HG03139 (cell line): ENCODE data around the gene MEX3C.

ENCODE experiments used
- ATAC-seq: cut with Tn5 transposase; IDR thresholded peaks from one replicate; pipeline ENCODE4 v1.9.1; 2021; ENCODE audit not compliant: unreplicated experiment

The MEX3C gene

GRCh38 chr18:51197661-51198424 lies at the start of gene MEX3C:
MEX3C (minus strand) TSS chr18:51197681; CDS start chr18:51197320, 361 bp downstream.
- peak; percentile 78 for ATAC-seq

GRCh38 chr18:51241226-51241625 lies 43.7 kb upstream of the MEX3C start:
- ATAC-seq = no peak

- no peak for ATAC-seq
Measured at GRCh38 chr18:51236225-51236624, 38.7 kb upstream of the MEX3C start.

- ATAC-seq = no peak
Measured at GRCh38 chr18:51235009-51235789, 37.7 kb upstream of the MEX3C start.

GRCh38 chr18:51234117-51235008 lies 36.9 kb upstream of the MEX3C start:
- ATAC-seq = no peak

- ATAC-seq = no peak
Measured at GRCh38 chr18:51229328-51229727, 31.8 kb upstream of the MEX3C start.

GRCh38 chr18:51227660-51228059 lies 30.2 kb upstream of the MEX3C start:
- ATAC-seq = no peak

GRCh38 chr18:51226587-51227350 lies 29.3 kb upstream of the MEX3C start:
- no peak for ATAC-seq

- ATAC-seq = no peak
Measured at GRCh38 chr18:51226068-51226467, 28.6 kb upstream of the MEX3C start.

GRCh38 chr18:51212606-51213005 lies 15.1 kb upstream of the MEX3C start:
- ATAC-seq = no peak

GRCh38 chr18:51211552-51211951 lies 14.1 kb upstream of the MEX3C start:
- ATAC-seq = peak; percentile 96

- ATAC-seq = peak; percentile 8
Measured at GRCh38 chr18:51196811-51197660, 445 bp downstream of the MEX3C start.

- peak; percentile 0 for ATAC-seq
Measured at GRCh38 chr18:51196118-51196810, 1.2 kb downstream of the MEX3C start.

- no peak for ATAC-seq
Measured at GRCh38 chr18:51195451-51196117, 1.9 kb downstream of the MEX3C start.

GRCh38 chr18:51195086-51195450 lies 2.4 kb downstream of the MEX3C start:
- no peak for ATAC-seq

GRCh38 chr18:51194604-51195003 lies 2.9 kb downstream of the MEX3C start:
- no peak for ATAC-seq

GRCh38 chr18:51193621-51194287 lies 3.7 kb downstream of the MEX3C start:
- ATAC-seq = no peak

- no peak for ATAC-seq
Measured at GRCh38 chr18:51192696-51193095, 4.8 kb downstream of the MEX3C start.
